ENCODE data around the gene SHISA4.
"Not testable (repeated sequence)": the region's sequence is repeated elsewhere in the genome, so short reads cannot be mapped to it uniquely, and the experiment has no call there.

SHISA4 gene, protein sequence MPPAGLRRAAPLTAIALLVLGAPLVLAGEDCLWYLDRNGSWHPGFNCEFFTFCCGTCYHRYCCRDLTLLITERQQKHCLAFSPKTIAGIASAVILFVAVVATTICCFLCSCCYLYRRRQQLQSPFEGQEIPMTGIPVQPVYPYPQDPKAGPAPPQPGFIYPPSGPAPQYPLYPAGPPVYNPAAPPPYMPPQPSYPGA

DNA sequence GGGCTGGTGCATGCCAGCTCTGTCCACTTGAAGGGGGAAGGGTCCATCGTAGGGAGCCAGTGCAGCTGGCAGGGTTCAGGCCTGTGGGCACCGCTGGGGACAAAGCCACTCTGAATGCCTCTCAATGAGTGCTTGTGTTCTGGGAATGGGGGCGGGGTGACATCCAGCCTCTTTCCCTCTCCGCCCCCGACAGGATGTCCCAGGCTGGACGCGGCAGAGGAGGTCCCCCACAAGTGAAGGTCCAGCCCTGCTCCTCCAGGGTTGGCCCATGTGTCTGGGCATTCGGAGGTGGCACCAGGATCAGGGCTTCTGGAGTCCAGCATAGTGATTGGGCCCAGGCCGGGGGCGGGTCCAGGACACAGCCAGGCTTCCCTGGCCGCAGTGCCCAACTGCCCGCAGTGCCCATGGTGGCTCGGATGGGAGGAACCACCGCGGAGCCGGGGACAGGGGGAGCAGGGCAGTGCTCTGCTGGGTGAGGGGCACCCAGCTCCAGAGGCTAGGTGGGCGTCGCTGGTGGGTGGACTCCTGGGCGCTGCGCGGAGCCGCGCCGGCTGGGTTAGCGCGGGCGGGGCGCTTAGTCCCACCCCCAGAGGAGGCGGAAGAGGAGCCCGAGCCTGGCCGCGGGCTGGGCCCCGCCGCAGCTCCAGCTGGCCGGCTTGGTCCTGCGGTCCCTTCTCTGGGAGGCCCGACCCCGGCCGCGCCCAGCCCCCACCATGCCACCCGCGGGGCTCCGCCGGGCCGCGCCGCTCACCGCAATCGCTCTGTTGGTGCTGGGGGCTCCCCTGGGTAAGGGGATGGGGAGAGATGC is at the start of gene SHISA4:
TSS of gene SHISA4 (plus strand) at position 617 of the 808 bp plus-strand sequence. CDS start at position 714, 97 bp downstream.
- DNase-seq (ENCODE audit: low read depth): peak; percentile 45

DNA sequence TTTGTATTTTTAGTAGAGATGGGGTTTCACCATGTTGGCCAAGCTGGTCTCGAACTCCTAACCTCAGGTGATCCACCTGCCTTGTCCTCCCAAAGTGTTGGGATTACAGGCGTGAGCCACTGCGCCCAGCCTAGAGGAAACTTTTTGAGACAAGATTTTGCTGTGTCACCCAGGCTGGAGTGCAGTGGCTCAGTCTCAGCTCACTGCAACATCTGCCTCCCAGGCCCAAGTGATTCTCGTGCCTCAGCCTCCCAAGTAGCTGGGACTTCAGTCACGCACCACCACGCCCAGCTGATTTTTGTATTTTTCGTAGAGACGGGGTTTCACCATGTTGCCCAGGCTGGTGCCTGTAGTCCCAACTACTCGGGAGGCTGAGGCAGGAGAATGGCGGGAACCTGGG is 49.6 kb upstream of the SHISA4 start:
- DNase-seq (ENCODE audit: low read depth): not testable (repeated sequence)

DNA sequence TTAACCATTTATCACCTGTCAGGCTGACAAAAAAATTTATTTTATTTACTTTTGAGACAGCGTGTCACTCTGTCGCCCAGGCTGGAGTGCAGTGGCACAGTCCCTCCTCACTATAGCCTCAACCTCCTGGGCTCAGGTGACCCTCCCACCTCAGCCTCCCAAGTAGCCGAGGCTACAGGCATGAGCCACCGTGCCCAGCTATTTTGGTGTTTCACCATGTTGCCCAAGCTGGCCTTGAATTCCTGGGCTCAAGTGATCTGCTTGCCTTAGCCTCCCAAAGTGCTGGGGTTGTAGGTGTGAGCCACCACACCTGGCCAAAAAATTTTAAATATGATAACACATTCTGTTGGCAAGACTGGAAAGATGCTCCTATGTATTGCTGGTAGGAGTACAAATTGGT is 48.6 kb upstream of the SHISA4 start:
- DNase-seq (ENCODE audit: low read depth): no peak

- DNase-seq (ENCODE audit: low read depth): no peak
Observed at GRCh38 chr1:201840490-201840889, 48.2 kb upstream of the SHISA4 start.

DNA sequence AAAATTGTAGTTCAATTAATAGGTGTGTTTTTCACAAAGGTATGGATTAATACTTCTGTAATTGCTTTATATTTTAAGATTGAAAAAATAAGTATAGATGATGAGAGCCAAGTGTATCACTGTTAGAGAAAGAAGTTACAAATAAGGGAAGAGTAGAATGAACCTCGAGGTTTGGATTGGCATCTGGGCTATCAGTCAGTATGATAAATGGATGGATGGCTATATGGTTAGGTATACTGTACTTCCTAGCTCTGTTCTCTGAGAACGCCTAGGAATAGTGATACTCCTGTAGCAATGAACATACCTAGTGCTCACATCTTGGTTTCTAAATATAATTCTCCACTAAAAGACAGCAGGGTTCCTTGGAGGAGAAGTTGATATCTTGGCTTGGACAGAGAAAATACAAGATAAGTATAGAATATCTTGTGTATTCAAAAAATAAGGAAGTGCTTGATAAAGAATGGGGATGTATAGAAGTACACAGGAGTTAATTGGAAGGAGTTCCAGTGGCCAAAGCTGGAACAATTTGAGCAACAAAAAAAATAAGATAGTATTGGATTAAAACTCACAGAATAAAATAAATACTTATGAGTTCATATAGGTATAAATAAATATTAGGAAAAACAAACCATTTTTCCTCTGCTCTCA is 47.3 kb upstream of the SHISA4 start:
- no peak for DNase-seq (ENCODE audit: low read depth)

DNA sequence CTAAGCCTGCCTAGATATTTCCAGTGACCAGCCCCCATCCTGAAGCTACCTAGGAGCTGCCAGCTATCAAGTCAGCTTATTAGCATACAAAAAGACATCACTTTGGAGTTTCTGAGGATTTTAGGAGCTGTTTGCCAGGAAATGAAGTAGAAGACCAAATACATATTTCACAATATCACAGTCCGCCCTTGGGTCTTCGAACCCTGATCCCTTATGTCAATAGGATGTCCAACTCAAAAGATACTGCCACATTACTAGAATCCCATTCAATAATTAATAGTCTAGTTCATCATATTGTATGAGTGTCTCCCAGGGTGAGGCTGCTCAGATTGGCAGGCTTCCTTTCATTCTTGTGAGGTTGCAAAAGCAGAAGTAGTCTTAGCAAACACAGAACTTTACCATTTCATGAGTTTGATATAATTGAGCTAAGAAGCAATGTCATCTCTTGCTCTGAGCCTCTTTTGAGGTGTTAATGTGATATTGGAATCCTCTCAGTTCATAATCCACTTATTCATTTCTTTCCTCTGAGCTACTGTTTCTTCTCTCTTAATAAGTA is 46.1 kb upstream of the SHISA4 start:
- no peak for DNase-seq (ENCODE audit: low read depth)

DNA sequence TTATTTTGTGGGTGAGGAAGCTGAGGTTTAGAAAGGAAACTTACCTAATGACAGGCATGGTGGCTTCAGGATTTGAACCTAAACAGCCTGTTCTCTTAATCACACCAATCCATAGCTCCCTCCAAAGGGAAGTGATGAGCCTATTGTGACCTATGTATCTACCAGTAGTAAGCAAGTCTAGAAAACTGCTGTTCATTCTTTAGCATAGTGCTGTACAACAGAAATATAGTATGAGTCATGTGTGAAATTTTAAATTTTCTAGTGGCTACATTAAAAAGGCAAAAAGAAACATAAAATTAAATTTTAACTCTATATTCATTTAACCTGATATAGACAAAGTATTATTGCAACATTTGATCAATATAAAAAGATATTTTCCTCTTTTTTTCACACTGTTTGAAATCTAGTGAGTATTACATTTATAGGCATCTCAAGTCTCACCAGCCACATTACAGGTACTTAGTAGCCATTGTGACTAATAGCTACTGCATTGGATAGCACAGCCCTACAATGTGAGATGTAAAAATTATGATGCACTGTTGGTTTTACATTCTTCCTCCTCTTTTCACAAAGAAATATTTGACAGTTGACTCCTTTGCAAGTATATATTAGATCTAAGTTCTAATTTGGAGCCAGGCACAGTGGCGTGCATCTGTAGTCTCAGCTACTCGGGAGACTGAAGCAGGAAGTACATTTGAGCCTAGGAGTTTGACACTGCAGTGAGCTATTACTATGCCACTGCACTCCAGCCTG is 43.2 kb upstream of the SHISA4 start:
- DNase-seq (ENCODE audit: low read depth): no peak

DNA sequence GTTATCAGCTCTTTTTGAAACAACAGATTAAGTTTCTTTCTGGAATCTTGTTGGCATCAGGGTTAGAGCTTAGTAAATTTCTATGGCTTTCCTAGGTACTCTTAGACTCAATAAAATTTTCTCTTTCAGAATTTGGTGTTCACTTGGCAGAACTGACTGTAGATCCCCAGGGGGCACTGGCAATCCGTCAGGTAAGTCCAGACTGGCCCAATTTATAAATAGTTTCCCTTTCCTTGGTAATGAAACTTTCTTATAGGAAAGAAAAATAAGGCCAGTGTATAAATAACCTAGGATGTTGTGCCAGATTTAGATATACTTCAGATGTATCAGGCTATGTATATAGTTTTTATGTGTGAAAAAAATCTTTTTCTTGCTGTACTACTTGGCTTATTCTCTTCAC is 41.5 kb upstream of the SHISA4 start:
- no peak for DNase-seq (ENCODE audit: low read depth)

GRCh38 chr1:201848230-201848629 is 40.5 kb upstream of the SHISA4 start:
- no peak for DNase-seq (ENCODE audit: low read depth)

DNA sequence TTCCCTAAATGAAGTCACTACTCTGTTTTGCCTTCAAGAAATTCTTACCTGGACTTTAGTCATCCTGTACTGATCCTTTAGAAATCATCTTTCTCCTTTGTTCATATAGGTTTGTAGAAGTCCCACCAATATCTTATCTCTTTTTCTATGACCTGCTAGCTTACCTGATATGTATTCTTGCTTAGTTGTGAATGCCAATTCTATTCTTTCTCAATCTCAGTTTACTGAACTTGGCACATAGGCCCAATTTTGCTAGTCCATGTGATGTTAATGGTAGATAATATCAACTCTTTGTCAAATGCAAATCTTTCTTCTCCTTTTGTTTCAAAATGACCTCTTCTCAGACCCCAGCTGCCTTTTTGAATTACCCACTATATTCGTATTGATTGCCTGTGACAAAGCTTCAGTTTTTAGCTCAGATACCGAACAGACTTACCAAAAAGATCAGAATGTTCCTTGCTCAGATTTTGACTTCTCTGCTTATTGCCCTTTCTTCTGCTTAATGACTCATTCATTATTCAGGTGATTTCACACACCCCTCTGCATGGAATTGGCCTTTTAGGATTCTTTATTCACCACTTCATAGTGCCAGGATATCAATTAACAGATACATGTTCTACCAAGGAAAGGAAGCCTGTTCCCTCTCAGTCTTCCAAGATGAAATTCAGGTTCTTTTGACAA is 39.2 kb upstream of the SHISA4 start:
- no peak for DNase-seq (ENCODE audit: low read depth)

GRCh38 chr1:201850053-201850397 is 38.7 kb upstream of the SHISA4 start:
- peak; percentile 73 for DNase-seq (ENCODE audit: low read depth)

DNA sequence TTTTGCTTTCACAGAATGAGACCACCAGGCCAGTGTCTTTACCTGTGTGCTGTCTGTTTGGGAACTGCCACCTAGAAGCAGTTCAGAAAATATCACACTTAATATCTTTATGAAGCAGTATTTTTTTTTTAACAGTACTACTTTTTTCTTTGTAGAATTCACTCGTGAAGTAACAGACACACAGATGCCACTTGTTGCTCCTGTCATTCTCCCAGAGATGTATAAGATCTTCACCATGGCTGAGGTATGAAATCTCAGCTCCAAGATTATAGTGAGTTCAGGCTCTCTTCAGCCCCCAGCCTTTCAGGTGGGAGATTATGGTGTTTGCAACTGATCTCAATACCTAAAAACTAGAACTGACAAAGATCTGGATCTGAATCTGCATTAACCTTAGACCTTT is 36.7 kb upstream of the SHISA4 start:
- no peak for DNase-seq (ENCODE audit: low read depth)

DNA sequence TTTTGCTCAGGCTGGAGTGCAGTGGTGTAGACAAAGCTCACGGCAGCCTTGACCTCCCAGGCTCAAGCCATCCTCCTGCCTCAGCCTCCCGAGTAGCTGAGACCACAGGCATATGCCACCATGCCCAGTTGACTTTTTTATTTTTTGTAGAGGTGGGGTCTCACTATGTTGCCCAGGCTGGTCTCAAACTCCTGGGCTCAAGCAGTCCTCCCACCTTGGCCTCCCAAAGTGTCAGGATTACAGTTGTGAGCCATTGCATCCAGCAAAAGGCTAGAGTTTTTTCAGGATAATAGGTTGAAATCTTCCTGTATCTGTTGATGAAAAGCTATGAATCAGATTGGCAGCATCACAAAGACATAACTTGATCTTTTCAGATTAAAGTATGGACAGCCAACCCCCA is 32.0 kb upstream of the SHISA4 start:
- not testable (repeated sequence) for DNase-seq (ENCODE audit: low read depth)

DNA sequence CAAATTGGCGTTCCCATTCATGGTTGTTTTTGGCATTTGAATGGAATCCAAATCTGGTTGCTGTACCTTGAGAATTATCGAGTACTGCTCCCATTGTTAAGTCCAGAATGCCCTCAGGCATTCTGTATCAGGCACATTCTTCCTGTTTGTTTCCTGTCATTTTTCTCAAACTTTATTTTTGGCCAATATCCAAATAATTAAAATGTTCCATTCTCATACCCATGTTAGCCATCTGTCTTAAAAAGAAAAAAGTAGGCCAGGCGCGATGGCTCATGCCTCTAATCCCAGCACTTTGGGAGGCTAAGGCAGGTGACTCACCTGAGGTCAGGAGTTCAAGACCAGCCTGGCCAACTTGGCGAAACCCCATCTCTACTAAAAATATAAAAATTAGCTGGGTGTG is 29.3 kb upstream of the SHISA4 start:
- DNase-seq (ENCODE audit: low read depth): no peak

GRCh38 chr1:201861448-201861847 is 27.2 kb upstream of the SHISA4 start:
- no peak for DNase-seq (ENCODE audit: low read depth)

DNA sequence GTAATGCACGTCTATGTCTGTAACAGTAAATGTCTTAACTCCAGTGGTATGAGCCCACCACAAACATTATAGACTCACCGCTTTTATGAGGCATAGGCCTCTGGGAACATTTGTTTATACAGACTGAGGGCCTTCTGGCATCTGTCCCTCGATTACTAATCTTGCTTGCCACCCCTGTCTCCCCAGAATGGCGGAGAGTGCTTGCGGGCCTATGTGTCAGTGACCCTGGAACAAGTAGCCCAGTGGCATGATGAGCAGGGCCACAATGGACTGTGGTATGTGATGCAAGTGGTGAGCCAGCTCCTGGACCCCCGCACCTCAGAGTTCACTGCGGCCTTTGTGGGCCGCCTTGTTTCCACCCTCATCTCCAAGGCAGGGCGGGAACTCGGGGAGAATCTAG is 18.3 kb upstream of the SHISA4 start:
- no peak for DNase-seq (ENCODE audit: low read depth)

- DNase-seq (ENCODE audit: low read depth): no peak
Observed at GRCh38 chr1:201874672-201875071, 14.0 kb upstream of the SHISA4 start.

- no peak for DNase-seq (ENCODE audit: low read depth)
Observed at GRCh38 chr1:201876148-201876818, 12.4 kb upstream of the SHISA4 start.

DNA sequence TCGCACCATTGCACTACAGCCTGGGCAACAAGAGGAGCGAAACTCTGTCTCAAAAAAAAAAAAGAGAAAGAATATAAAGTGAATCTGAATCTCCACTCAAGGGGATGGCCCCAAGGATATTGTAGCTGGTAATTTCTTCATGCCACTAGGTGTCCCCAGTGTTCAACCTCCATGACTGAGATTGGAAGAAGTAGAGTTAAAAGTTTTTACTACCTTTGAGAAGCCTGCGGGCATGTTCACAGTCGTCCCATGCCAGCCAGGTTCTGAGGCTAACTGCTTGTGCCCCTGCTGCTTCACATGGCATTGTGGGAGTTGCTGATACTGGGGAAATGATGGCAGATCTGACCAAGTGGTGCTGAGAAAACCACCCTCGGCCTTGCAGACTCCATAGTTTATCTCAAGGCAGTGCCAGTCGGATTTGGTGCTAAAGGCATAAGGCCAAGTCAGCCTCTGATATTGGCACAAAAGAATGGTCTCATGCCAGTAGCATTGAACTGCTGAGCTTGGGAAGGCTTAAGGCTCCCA is 10.8 kb upstream of the SHISA4 start:
- DNase-seq (ENCODE audit: low read depth): no peak

DNA sequence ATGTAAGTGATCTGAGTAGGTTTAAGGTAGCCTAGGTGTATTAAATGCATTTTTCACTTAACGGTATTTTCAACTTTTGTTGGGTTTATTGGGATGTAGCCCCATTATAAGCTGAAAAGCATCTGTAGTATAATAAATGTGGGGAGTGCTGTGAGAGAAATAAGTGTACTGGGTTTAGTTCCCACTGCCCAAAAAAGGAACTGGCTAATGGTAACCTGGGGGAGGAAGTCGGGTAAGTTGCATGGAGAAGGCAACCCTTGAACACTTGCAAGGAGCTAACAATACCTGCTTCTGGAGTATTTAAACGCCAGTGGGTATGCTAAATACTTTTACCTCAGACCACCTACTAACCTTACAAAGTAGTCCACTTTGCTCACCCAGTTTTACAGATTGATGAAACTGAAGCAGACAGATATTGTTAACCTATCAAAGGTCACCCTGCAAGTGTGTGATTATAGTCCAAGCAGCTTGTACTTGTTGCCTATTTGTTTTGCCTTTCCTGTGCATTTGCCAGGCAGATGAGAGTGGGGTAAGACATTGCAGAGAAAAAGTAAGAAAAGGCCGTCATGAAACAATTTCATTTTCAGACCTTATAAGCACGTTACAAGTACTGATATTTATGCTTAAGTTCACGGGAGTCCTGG is 7.6 kb upstream of the SHISA4 start:
- DNase-seq (ENCODE audit: low read depth): no peak

All from stromal cell of bone marrow (primary cell).